Skeletal muscle satellite cell (primary cell): ENCODE data around the gene LMAN2L.

Experiments used
- H3K27me3 ChIP-seq: 2 replicates; pipeline ENCODE4 v1.7.0; 2013; ENCODE audit warnings: low read length; ENCODE audit not compliant: control insufficient read depth, insufficient read depth
- H3K36me3 ChIP-seq: 2 replicates; pipeline ENCODE4 v1.7.0; 2013; ENCODE audit warnings: mild to moderate bottlenecking, control low read depth, low read length; ENCODE audit not compliant: insufficient read depth
- H3K4me1 ChIP-seq: 2 replicates; pipeline ENCODE4 v1.7.0; 2013; ENCODE audit warnings: low read length; ENCODE audit not compliant: control insufficient read depth, insufficient read depth
- H3K4me2 ChIP-seq: 2 replicates; pipeline ENCODE4 v1.7.0; 2013; ENCODE audit warnings: mild to moderate bottlenecking, low read length
- H3K4me3 ChIP-seq: 2 replicates; pipeline ENCODE4 v1.7.0; 2013; ENCODE audit warnings: low read length
- H3K9ac ChIP-seq: 2 replicates; pipeline ENCODE4 v1.7.0; 2013; ENCODE audit warnings: mild to moderate bottlenecking, low read depth, low read length, moderate library complexity
- H3K9me3 ChIP-seq: replicated peaks from 2 replicates; pipeline ENCODE4 v1.7.0; 2013; ENCODE audit warnings: mild to moderate bottlenecking, control low read depth, low read length

The LMAN2L gene

GRCh38 chr2:96730212-96730611 is 9.7 kb downstream of the LMAN2L start:
- peaks cover 5% of the 10 kb centered on the region for H3K4me1 ChIP-seq
- H3K36me3 ChIP-seq = peaks cover 21% of the 10 kb centered on the region
- H3K4me2 ChIP-seq = no peak overlapping the region
- no peak overlapping the region for H3K9ac ChIP-seq
- H3K27me3 ChIP-seq = no peaks in the 10 kb centered on the region
- H3K9me3 ChIP-seq = no peaks in the 10 kb centered on the region
- H3K4me3 ChIP-seq = no peak overlapping the region

- H3K36me3 ChIP-seq = peaks cover 21% of the 10 kb centered on the region
- H3K9me3 ChIP-seq = no peaks in the 10 kb centered on the region
- H3K9ac ChIP-seq = no peak overlapping the region
- peaks cover 5% of the 10 kb centered on the region for H3K4me1 ChIP-seq
- H3K27me3 ChIP-seq = no peaks in the 10 kb centered on the region
- H3K4me3 ChIP-seq = no peak overlapping the region
- no peak overlapping the region for H3K4me2 ChIP-seq
These were observed 10.1 kb downstream of the LMAN2L start for GRCh38 chr2:96729748-96730147.

- no peak overlapping the region for H3K9ac ChIP-seq
- peaks cover 9% of the 10 kb centered on the region for H3K36me3 ChIP-seq
- H3K4me3 ChIP-seq = no peak overlapping the region
- peaks cover 5% of the 10 kb centered on the region for H3K4me1 ChIP-seq
- no peaks in the 10 kb centered on the region for H3K27me3 ChIP-seq
- H3K4me2 ChIP-seq = no peak overlapping the region
- no peaks in the 10 kb centered on the region for H3K9me3 ChIP-seq
These were observed 12.4 kb downstream of the LMAN2L start for GRCh38 chr2:96727431-96727830.

GRCh38 chr2:96726131-96726530 is 13.7 kb downstream of the LMAN2L start:
- Histone ChIP-seq H3K9ac (no peak overlapping the region), H3K9me3 (no peaks in the 10 kb centered on the region), H3K4me2 (no peak overlapping the region), H3K4me1 (peaks cover 5% of the 10 kb centered on the region), H3K4me3 (no peak overlapping the region), H3K27me3 (no peaks in the 10 kb centered on the region), H3K36me3 (peaks cover 8% of the 10 kb centered on the region)

- no peaks in the 10 kb centered on the region for H3K4me1 ChIP-seq
- no peaks in the 10 kb centered on the region for H3K27me3 ChIP-seq
- H3K36me3 ChIP-seq = peaks cover 4% of the 10 kb centered on the region
- no peak overlapping the region for H3K4me3 ChIP-seq
- H3K9me3 ChIP-seq = no peaks in the 10 kb centered on the region
- H3K4me2 ChIP-seq = no peak overlapping the region
- H3K9ac ChIP-seq = no peak overlapping the region
These were observed 23.5 kb downstream of the LMAN2L start for GRCh38 chr2:96716388-96716787.

- Histone ChIP-seq H3K9me3 (no peaks in the 10 kb centered on the region), H3K27me3 (no peaks in the 10 kb centered on the region), H3K36me3 (peaks cover 11% of the 10 kb centered on the region)
These were observed 24.2 kb downstream of the LMAN2L start for GRCh38 chr2:96715658-96716057.

GRCh38 chr2:96710985-96711384 is 28.9 kb downstream of the LMAN2L start:
- Histone ChIP-seq H3K36me3 (peaks cover 41% of the 10 kb centered on the region), H3K27me3 (no peaks in the 10 kb centered on the region), H3K4me1 (no peaks in the 10 kb centered on the region), H3K9ac (no peak overlapping the region), H3K9me3 (no peaks in the 10 kb centered on the region), H3K4me2 (no peak overlapping the region), H3K4me3 (no peak overlapping the region)

More at GRCh38 chr2:96715658-96716057, 24.2 kb downstream of the LMAN2L start:
- H3K4me1 ChIP-seq = no peaks in the 10 kb centered on the region
- no peak overlapping the region for H3K4me3 ChIP-seq
- H3K4me2 ChIP-seq = no peak overlapping the region
- no peak overlapping the region for H3K9ac ChIP-seq

- Histone ChIP-seq H3K27me3 (no peaks in the 10 kb centered on the region), H3K9ac (no peak overlapping the region), H3K4me1 (no peaks in the 10 kb centered on the region), H3K36me3 (peaks cover 30% of the 10 kb centered on the region), H3K9me3 (no peaks in the 10 kb centered on the region), H3K4me2 (no peak overlapping the region), H3K4me3 (no peak overlapping the region)
These were observed 36.7 kb downstream of the LMAN2L start for GRCh38 chr2:96703021-96703751.

GRCh38 chr2:96702098-96702785 is 37.6 kb downstream of the LMAN2L start:
- Histone ChIP-seq H3K9ac (no peak overlapping the region), H3K4me2 (no peak overlapping the region), H3K9me3 (no peaks in the 10 kb centered on the region), H3K36me3 (peaks cover 24% of the 10 kb centered on the region), H3K4me3 (no peak overlapping the region), H3K27me3 (no peaks in the 10 kb centered on the region), H3K4me1 (no peaks in the 10 kb centered on the region)

- H3K4me3 ChIP-seq = no peak overlapping the region
- H3K9ac ChIP-seq = no peak overlapping the region
- H3K4me1 ChIP-seq = no peaks in the 10 kb centered on the region
- H3K27me3 ChIP-seq = no peaks in the 10 kb centered on the region
- H3K4me2 ChIP-seq = no peak overlapping the region
- H3K9me3 ChIP-seq = no peaks in the 10 kb centered on the region
- peaks cover 18% of the 10 kb centered on the region for H3K36me3 ChIP-seq
These were observed 38.2 kb downstream of the LMAN2L start for GRCh38 chr2:96701636-96702035.

GRCh38 chr2:96700086-96700485 is 39.8 kb downstream of the LMAN2L start:
- Histone ChIP-seq H3K9me3 (no peaks in the 10 kb centered on the region), H3K36me3 (peaks cover 6% of the 10 kb centered on the region), H3K9ac (no peak overlapping the region), H3K4me2 (no peak overlapping the region), H3K4me3 (no peak overlapping the region), H3K4me1 (no peaks in the 10 kb centered on the region), H3K27me3 (no peaks in the 10 kb centered on the region)

GRCh38 chr2:96699621-96700020 is 40.2 kb downstream of the LMAN2L start:
- H3K36me3 ChIP-seq = peaks cover 3% of the 10 kb centered on the region
- H3K4me2 ChIP-seq = no peak overlapping the region
- no peaks in the 10 kb centered on the region for H3K4me1 ChIP-seq
- H3K9me3 ChIP-seq = no peaks in the 10 kb centered on the region
- no peak overlapping the region for H3K9ac ChIP-seq
- H3K4me3 ChIP-seq = no peak overlapping the region
- H3K27me3 ChIP-seq = no peaks in the 10 kb centered on the region
